GM21528 (cell line): ENCODE measurements around the gene DHRSX.
"Not testable (repeated sequence)": the region's sequence is repeated elsewhere in the genome, so short reads cannot be mapped to it uniquely, and the experiment has no call there.

Experiments used
- ATAC-seq: cut with Tn5 transposase; IDR thresholded peaks from one replicate; pipeline ENCODE4 v1.9.1; 2021; ENCODE audit warnings: mild to moderate bottlenecking, moderate library complexity; ENCODE audit not compliant: unreplicated experiment, low FRiP score

Gene DHRSX

DNA sequence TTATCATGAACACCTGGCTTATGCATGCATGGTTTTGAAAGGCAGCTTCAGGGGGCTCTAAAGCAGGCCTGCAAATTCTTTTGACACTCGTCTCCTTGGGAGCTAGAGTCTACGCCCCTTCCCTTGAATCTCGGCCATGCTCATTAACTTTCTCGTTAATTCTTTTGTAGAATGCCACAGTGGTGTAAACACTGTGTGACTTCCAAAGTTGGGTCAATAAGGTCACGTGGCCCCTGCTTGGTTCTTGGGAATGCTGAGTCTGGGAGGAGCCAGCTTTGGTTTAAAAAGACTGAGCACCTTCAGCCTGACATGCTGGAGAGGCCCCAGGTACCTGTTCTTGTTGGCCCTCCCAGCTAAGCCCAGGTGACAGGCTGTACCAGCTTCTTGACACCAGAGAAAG lies 228.4 kb downstream of the DHRSX start:
- ATAC-seq = no peak

DNA sequence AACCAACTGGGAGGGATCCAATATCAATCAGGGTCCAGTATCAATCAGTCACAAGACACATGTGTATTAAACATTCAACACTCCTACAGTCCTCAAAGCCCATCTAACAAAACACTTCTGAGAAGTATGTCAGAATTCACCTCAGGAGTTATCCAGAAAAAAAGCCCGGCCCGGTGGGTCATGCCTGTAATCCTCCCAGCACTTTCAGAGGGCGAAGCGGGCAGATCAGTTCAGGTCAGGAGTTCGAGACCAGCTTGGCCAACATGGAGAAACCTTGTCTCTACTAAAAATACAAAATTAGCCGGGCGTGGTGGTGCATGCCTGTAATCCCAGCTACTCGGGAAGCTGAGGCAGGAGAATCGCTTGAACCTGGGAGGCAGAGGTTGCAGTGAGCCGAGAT lies 229.2 kb downstream of the DHRSX start:
- not testable (repeated sequence) for ATAC-seq

DNA sequence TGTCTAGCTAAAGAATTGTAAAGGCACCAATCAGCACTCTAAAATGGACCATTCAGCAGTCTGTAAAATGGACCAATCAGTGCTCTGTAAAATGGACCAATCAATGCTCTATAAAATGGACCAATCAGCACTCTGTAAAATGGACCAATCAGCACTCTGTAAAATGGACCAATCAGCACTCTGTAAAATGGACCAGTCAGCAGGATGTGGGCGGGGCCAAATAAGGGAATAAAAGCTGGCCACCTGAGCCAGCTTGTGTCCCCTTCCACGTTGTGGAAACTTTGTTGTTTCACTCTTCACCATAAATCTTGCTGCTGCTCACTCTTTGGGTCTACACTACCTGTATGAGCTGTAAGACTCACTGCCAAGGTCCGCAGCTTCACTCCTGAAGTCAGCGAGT lies 230.0 kb downstream of the DHRSX start:
- not testable (repeated sequence) for ATAC-seq

DNA sequence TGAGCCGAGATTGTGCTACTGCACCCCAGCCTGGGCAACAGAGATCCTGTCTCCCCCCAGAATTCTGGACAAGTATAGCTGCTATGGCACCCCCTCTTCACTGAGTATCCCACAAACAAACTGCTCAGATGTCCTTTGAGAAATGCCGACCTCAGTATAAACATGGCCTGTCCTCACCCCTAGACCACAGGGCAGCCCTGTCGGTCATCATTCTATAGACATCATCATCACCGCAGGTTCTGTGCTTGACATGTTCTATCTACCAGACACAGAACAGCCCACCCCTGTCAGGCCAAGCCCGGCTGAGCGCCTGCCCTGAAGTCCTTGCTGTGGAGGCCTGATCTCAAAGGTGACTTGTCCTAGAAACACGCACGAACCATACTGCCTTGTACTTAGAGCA lies 232.9 kb downstream of the DHRSX start:
- ATAC-seq = no peak

GRCh38 chrX:2266445-2267349 lies 234.1 kb downstream of the DHRSX start:
- ATAC-seq = no peak

- ATAC-seq = not testable (repeated sequence)
These were observed 234.9 kb downstream of the DHRSX start for GRCh38 chrX:2265658-2266444.

DNA sequence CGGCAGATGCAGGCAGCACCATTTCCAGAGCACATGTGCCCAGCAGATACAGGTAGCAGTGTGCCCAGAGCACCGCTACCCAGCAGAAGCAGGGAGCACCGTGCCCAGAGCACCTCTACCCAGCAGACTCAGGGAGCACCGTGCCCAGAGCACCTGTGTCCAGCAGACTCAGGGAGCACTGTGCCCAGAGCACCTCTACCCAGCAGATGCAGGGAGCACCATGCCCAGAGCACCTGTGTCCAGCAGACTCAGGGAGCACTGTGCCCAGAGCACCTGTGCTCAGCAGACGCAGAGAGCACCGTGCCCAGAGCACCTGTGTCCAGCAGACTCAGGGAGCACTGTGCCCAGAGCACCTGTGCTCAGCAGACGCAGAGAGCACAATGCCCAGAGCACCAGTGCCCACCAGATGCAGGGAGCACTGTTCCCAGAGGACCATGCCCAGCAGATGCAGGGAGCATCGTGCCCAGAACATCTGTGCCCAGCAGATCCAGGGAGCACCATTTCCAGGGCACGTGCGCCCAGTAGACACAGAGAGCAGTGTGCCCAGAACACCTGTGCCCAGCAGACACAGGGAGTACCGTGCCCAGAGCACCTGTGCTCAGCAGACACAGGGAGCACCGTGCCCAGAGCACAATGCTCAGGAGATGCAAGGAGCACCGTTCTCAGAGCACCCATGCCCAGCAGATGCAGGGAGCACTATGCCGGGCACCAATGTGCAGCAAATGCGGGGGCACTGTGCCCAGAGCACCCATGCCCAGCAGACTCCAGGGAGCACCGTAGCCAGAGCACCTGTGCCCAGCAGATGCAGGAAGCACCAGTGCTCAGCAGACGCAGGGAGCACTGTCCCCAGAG lies 236.4 kb downstream of the DHRSX start:
- no peak for ATAC-seq

- ATAC-seq = no peak
These were observed 237.6 kb downstream of the DHRSX start for GRCh38 chrX:2263203-2263602.

DNA sequence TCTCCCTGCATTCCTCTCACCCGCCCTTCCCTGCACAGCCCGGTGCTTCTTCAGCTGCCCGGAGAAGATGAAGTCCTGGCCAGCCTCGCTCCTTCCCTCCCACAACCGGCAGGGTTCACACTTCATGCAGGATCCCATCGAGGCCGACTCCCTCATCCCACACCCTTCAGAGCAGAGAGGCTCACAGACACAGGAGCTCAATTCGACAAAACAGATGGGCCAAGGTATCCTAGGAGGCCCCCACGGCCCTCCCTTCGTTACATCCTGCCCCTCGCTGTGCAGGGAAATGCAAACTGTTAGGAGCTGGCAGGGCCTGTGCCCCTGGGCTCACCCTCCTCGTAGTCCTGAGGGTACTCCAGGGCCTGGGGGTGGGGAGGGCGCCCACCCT lies 238.1 kb downstream of the DHRSX start:
- no peak for ATAC-seq

DNA sequence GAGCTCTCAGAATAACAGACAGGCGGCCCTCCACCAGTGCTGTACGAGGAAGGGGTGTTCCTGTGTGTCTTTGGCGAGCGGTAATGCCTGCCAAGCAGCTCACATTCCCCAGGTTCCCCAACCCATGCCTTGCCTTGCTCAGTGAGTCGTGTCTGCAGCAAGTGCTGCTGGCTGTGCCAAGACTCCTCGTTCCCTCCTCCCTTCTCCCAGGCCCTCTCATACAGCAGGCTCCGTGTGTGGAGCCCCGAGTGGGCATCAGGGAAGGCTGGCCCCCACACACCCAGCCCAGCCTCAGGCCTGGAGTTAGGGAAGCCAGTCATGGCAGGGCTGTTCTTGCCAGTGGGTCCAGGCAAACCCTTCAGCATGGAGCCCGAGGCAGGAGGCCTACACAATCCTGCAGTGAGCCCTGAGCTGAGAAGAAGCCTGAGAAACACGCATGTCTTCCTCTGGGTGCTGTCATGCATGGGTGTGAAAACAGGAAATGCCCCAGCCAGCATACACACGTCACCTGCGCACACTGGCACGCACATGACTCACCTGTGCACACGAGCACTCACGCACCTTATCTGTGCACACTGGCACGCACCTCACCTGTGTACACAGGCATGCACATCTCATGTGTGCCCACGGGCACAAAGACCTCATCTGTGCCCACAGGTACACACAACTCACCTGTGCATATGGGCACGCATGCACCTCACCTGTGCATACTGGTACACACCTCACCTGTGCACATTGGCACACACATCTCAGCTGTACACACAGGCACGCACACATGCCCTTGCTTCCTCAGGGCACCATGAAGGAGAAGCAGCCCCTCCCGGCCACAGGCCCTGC lies 238.7 kb downstream of the DHRSX start:
- no peak for ATAC-seq

GRCh38 chrX:2252331-2253065 lies 248.3 kb downstream of the DHRSX start:
- no peak for ATAC-seq

- ATAC-seq = no peak
These were observed 249.6 kb downstream of the DHRSX start for GRCh38 chrX:2251211-2251610.

GRCh38 chrX:2243913-2244460 lies 256.8 kb downstream of the DHRSX start:
- no peak for ATAC-seq

GRCh38 chrX:2242980-2243379 lies 257.8 kb downstream of the DHRSX start:
- ATAC-seq = no peak

DNA sequence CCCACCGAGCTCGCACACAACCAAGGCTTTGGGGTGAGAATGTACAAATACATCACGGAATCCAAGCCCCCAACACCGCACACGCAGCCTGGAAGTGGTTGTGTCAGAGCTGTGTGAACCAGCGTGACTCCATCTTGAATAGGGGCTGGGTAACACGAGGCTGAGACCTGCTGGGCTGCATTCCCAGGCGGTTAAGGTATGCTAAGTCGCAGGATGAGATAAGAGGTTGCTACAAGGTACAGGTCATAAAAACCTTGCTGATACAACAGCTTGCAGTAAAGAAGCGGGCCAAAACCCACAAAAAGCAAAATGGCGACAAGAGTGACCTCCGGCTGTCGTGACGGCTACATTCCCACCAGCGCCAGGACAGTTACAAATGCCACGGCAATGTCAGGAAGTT lies 258.4 kb downstream of the DHRSX start:
- ATAC-seq = no peak

DNA sequence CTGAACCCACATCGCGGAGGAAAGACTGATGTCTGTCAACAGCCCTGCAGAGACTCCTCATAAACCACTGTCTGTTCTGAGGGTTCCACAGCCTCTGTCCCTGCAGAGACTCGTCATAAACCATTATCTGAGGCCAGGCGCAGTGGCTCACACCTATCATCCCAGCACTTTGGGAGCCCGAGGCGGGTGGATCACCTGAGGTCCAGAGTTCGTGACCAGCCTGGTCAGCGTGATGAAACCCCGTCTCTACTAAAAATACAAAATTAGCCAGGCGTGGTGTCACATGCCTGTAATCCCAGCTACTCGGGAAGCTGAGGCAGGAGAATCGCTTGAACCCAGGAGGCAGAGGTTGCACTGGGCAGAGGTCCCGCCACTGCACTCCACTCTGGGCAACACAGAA lies 259.3 kb downstream of the DHRSX start:
- not testable (repeated sequence) for ATAC-seq

GRCh38 chrX:2240761-2241160 lies 260.0 kb downstream of the DHRSX start:
- not testable (repeated sequence) for ATAC-seq

GRCh38 chrX:2237976-2238375 lies 262.8 kb downstream of the DHRSX start:
- no peak for ATAC-seq
